PC-9 (cell line): Measurements from ENCODE around the gene SARS1. TPM values are rescaled to one million over a fixed set of nuclear protein-coding genes. Genes with fewer than 3 reads are reported as not detected.

Source experiments
- BruUV-seq: library from RNA; stranded (reverse); fragments of 400-500 nt; replicated peaks from 2 replicates; lab custom pipeline; 2021; lab: Mats Ljungman, UMichigan
- CTCF ChIA-PET: fragments of 300-600 bp; sonication (Branson Sonifier 250); formaldehyde crosslinking; loops from one replicate; lab custom pipeline; 2022; ENCODE audit warnings: antibody characterized with exemption; lab: Charles Lee
- POLR2A ChIA-PET: fragments of 300-600 bp; sonication (Branson Sonifier 250); formaldehyde crosslinking; loops from one replicate; lab custom pipeline; 2022; ENCODE audit warnings: antibody characterized with exemption; ENCODE audit not compliant: unreplicated experiment; lab: Charles Lee
- DNase-seq, 2 experiments: peaks; one replicate each; pipeline versions ENCODE4 v3.0.0 to v3.0.0-alpha.2; 2015 to 2022; ENCODE audit warnings: mixed read lengths in 1 of 2
- H2AFZ ChIP-seq: fragments of 200-600 bp; sonication (generic); 2 replicates; pipeline ENCODE4 v1.8.1; 2017; ENCODE audit warnings: antibody characterized with exemption
- H3F3A ChIP-seq: fragments of 200-600 bp; sonication (generic); 2 replicates; pipeline ENCODE4 v1.8.1; 2017; ENCODE audit warnings: antibody characterized with exemption, mild to moderate bottlenecking, low read depth; ENCODE audit not compliant: insufficient read depth
- H3K27ac ChIP-seq: fragments of 200-600 bp; sonication (generic); 2 replicates; pipeline ENCODE4 v1.6.1; 2016; ENCODE audit warnings: mixed run types
- H3K27me3 ChIP-seq: fragments of 200-600 bp; sonication (generic); 2 replicates; pipeline ENCODE4 v1.6.1; 2016; ENCODE audit warnings: low read depth, mixed run types; ENCODE audit not compliant: insufficient read depth
- H3K36me3 ChIP-seq: fragments of 200-600 bp; sonication (generic); 2 replicates; pipeline ENCODE4 v1.6.1; 2016; ENCODE audit warnings: low read depth, mixed run types
- H3K4me1 ChIP-seq: fragments of 200-600 bp; sonication (generic); replicated peaks from 2 replicates; pipeline ENCODE4 v1.6.1; 2016; ENCODE audit warnings: mixed run types; ENCODE audit not compliant: insufficient read depth
- H3K4me2 ChIP-seq: fragments of 200-600 bp; sonication (generic); 2 replicates; pipeline ENCODE4 v1.6.1; 2017; ENCODE audit warnings: mixed run types
- H3K4me3 ChIP-seq: fragments of 200-600 bp; sonication (generic); 2 replicates; pipeline ENCODE4 v1.6.1; 2016; ENCODE audit warnings: mixed run types
- H3K79me2 ChIP-seq: fragments of 200-600 bp; sonication (generic); 2 replicates; pipeline ENCODE4 v1.6.1; 2017; ENCODE audit warnings: low read depth, mixed run types
- H3K9me2 ChIP-seq: fragments of 200-600 bp; sonication (generic); 2 replicates; pipeline ENCODE4 v1.8.1; 2017; ENCODE audit warnings: mild to moderate bottlenecking; ENCODE audit not compliant: insufficient read depth
- H3K9me3 ChIP-seq: fragments of 200-600 bp; sonication (generic); 2 replicates; pipeline ENCODE4 v1.8.1; 2016; ENCODE audit warnings: low read depth; ENCODE audit not compliant: insufficient read depth
- H4K20me1 ChIP-seq: fragments of 200-600 bp; sonication (generic); 2 replicates; pipeline ENCODE4 v1.8.1; 2017; ENCODE audit not compliant: insufficient read depth
- EZH2 ChIP-seq: fragments of 200-600 bp; sonication (generic); IDR thresholded peaks from 2 replicates; pipeline ENCODE4 v1.8.0; 2017; ENCODE audit warnings: antibody characterized with exemption, low read depth
- intact Hi-C: fragments of 100-400 bp; cut with micrococcal nuclease; formaldehyde crosslinking; loops from one replicate; pipeline ENCODE4 v1.10.0; 2022; ENCODE audit not compliant: unreplicated experiment
- total RNA-seq: library from RNA; stranded (reverse); gene quantifications from 2 replicates; pipeline ENCODE4 v1.2.3, GENCODE V29; 2021
- TF ChIP-seq, protein P1 (sequence below): fragments of 200-600 bp; sonication (generic); conservative IDR thresholded peaks from 2 replicates; pipeline ENCODE4 v1.6.1; 2017; ENCODE audit warnings: mixed run types, antibody characterized with exemption, mild to moderate bottlenecking, moderate library complexity

Gene SARS1
- total RNA-seq, 1 experiment from 2014 or later, result 206 TPM

DNA sequence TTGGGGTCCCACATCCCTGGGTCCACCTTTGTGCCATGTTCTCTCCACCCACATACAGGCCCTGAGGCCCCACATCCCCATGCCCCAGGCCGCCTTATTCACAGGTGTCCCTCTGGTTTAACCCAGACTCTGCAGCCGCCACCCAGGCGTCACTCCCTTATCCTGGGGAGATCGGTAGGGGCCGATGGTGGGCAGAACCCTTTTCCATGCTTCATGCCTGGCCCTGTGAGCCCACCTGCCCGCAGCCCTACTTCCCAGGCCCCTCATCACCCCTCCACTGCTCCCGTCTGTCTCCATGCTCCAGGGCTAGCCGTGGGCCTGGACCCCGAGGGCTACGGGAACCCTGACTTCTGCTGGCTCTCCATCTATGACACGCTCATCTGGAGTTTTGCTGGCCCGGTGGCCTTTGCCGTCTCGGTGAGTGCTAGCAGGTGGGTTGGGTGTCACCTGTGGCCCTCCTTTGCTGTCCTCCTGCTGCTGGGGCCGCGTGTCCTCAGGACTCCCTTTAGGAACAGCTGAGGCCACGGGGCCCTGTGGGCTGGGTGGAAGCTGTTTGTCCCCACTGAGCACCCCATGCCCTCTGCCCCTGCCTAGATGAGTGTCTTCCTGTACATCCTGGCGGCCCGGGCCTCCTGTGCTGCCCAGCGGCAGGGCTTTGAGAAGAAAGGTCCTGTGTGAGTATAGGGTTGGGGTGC is 57.1 kb downstream of the SARS1 start:
- H3K9me2 ChIP-seq, result no peaks in the 10 kb centered on the region
- H3K27ac ChIP-seq, result no peak overlapping the region
- no peak for DNase-seq
- BruUV-seq, result no TSS peak
- no peaks in the 10 kb centered on the region for H4K20me1 ChIP-seq
- H3K36me3 ChIP-seq, result no peaks in the 10 kb centered on the region
- H3K9me3 ChIP-seq, result no peaks in the 10 kb centered on the region
- no peaks in the 10 kb centered on the region for H3K79me2 ChIP-seq
- ChIA-PET POLR2A (no interaction called here), CTCF (no interaction called here)
- H3K27me3 ChIP-seq, result no peaks in the 10 kb centered on the region
- no peak overlapping the region for H3K4me3 ChIP-seq
- H2AFZ ChIP-seq, result no peak overlapping the region
- peaks cover 41% of the 10 kb centered on the region for H3K4me1 ChIP-seq
- peaks cover 29% of the 10 kb centered on the region for H3F3A ChIP-seq
- H3K4me2 ChIP-seq, result no peak overlapping the region
- intact Hi-C loops, result no loop called here
- no peak for TF ChIP-seq EZH2
- TF ChIP-seq, protein P1, sequence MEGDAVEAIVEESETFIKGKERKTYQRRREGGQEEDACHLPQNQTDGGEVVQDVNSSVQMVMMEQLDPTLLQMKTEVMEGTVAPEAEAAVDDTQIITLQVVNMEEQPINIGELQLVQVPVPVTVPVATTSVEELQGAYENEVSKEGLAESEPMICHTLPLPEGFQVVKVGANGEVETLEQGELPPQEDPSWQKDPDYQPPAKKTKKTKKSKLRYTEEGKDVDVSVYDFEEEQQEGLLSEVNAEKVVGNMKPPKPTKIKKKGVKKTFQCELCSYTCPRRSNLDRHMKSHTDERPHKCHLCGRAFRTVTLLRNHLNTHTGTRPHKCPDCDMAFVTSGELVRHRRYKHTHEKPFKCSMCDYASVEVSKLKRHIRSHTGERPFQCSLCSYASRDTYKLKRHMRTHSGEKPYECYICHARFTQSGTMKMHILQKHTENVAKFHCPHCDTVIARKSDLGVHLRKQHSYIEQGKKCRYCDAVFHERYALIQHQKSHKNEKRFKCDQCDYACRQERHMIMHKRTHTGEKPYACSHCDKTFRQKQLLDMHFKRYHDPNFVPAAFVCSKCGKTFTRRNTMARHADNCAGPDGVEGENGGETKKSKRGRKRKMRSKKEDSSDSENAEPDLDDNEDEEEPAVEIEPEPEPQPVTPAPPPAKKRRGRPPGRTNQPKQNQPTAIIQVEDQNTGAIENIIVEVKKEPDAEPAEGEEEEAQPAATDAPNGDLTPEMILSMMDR, result no peak

DNA sequence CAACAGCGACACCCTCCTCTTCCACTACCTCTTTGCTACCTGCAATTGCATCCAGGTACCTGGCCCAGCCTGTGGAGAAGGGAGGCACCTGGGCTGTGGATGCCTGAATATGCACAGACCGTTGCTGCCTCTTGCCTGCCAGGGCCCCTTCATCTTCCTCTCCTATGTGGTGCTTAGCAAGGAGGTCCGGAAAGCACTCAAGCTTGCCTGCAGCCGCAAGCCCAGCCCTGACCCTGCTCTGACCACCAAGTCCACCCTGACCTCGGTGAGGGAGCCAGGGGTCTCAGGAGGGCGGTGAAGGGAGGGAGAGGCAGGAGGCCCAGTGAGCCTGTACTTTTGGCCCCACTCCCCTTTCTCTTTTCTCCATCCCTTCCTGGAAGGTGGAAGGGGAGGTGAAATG is 57.7 kb downstream of the SARS1 start:
- Histone ChIP-seq H3K9me3 (no peaks in the 10 kb centered on the region), H3K4me3 (no peak overlapping the region), H3K4me1 (peaks cover 48% of the 10 kb centered on the region), H3K27me3 (no peaks in the 10 kb centered on the region), H4K20me1 (no peaks in the 10 kb centered on the region), H3K27ac (no peak overlapping the region; the same call in 1 of the 2 replicates), H3K9me2 (no peaks in the 10 kb centered on the region), H3K4me2 (no peak overlapping the region), H3K79me2 (peaks cover 2% of the 10 kb centered on the region), H3K36me3 (no peaks in the 10 kb centered on the region), H3F3A (peaks cover 32% of the 10 kb centered on the region), H2AFZ (no peak overlapping the region)
- TF ChIP-seq, protein P1, result no peak
- no peak for TF ChIP-seq EZH2
- intact Hi-C loops, result no loop called here
- ChIA-PET CTCF (no interaction called here), POLR2A (no interaction called here)
- DNase-seq, result no peak
- no TSS peak for BruUV-seq

DNA sequence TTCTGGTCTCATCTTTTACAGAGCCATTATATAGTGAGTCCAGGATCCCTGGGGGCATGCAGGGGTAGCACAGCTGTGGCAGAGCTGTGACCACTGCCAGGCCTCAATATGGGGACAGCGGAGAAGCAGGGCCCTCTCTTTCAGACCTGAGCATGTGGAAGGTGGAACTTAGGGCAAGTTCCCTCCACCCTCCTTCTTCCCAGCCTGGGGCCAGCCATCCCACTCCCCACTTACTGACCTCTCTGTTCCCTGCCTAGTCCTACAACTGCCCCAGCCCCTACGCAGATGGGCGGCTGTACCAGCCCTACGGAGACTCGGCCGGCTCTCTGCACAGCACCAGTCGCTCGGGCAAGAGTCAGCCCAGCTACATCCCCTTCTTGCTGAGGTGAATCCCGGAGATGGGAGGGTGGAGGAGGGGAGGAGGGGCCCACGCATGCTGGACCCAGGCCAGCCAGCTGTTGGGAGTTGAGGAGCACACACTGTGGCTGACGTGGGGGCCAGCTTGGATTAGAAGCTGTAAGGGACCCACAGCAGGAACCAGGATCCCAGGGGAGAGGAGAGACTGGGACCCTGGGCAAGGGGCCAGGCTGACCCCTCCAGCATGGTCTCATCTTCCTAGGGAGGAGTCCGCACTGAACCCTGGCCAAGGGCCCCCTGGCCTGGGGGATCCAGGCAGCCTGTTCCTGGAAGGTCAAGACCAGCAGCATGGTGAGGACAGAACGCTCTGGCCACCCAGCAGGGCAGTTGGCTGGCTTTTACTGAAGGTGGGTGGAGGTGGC is 58.5 kb downstream of the SARS1 start:
- peaks cover 48% of the 10 kb centered on the region for H3K4me1 ChIP-seq
- no peaks in the 10 kb centered on the region for H3K9me2 ChIP-seq
- no peak for TF ChIP-seq EZH2
- DNase-seq, result no peak
- no peak overlapping the region for H3K4me3 ChIP-seq
- BruUV-seq, result no TSS peak
- intact Hi-C loops, result no loop called here
- H3F3A ChIP-seq, result peaks cover 33% of the 10 kb centered on the region
- peak overlapping the region; percentile 78; the same call in 1 of the 2 replicates for H3K27ac ChIP-seq
- no peak overlapping the region for H2AFZ ChIP-seq
- no peaks in the 10 kb centered on the region for H3K9me3 ChIP-seq
- peak overlapping the region; percentile 80 for H3K4me2 ChIP-seq
- CTCF ChIA-PET, result no interaction called here
- H3K27me3 ChIP-seq, result no peaks in the 10 kb centered on the region
- POLR2A ChIA-PET, result no interaction called here
- no peaks in the 10 kb centered on the region for H3K36me3 ChIP-seq
- H3K79me2 ChIP-seq, result peaks cover 10% of the 10 kb centered on the region
- H4K20me1 ChIP-seq, result no peaks in the 10 kb centered on the region
